Limb (tissue), 2 donors: Measurements from ENCODE around the gene SLC2A4.

ENCODE experiments used
- DNase-seq, 2 donors: peaks; one replicate each; pipeline ENCODE4 v3.0.0-alpha.2; 2016; ENCODE audit errors: extremely low spot score in 2 of 2

Gene SLC2A4

GRCh38 chr17:7304179-7304578, 22.7 kb downstream of the SLC2A4 start:
- DNase-seq = no peak

DNA sequence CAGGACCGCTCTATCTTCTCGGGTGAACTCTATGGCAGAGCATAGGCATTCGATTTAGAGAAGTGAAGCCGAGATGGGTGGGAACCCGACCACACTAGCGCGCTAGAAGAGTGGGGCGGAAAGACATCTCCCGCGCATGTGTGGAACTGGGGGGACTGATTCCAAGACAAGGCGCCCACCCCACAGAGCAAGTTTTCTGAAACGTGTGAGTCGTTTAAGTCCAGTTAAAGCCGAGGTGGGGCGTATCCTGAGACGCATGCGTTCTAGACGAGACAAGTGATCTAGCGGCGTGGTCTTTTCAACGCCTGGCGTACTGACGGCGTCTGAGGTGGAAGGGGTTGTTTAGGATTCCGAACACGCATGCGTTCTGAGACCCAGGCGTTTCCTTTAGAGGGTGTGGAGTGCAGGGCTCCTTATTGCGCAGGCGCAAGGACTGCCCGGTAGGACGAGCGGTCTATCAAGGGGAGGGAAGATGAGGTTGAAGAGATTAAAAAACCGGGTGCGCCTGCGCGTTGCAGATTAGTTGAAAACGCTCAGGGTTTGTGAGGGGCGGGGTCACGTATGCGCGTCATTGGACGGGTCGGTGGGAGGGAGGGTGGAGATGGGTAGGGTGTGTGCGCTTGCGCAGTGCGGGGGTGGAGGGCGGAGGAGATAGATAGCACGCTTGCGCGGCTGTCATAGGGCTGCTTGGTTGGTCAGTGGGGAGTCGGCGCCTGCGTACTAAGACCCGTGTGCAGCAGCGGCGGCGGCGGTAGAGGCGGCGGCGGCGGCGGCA, 25.6 kb downstream of the SLC2A4 start, which contains the start of gene EIF5A:
Gene EIF5A, plus strand, starts transcription at position 718 of the 775 bp plus-strand sequence. CDS start 2,008 bp downstream, outside the sequence.
- DNase-seq = peak; percentile 100

- no peak for DNase-seq
Measured at GRCh38 chr17:7307686-7308624, 26.4 kb downstream of the SLC2A4 start.

DNA sequence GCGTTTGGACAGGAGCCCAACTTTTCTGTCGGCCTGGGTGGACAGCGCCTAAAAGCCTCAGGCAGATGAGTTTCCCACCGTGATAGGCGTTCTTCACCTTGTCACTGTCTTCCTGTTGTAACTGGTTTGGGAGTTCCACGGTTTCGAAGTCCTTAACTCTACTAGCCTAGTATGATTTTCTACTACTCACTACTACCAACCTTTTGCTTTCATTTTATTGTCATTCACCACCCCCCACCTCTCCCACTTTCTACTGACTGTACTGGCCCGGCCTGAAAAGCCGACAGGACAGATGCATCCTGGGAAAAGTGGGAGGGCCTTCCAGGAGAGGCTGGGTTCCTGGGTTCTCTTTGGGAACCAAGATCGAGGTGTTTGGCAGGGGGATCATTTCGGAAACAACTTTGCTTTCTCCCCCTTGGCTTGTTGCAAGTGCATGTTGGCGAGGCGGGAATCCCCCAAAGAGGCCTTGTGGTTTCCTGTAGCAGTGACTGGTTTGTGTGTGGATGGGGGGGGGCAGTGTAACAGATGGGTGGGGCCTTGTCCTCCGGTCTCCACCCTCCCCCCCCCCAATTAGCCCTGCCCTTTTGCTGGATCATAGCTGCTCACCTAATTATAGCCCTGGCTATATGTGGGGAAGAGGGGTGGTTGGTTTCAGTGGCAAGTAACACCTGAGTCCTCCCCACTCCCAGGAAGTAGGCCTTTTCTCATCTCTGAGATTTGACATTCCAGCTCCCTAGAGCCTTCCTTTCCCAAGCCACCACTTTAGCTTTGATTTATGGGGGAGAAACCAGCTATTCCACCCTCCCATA, 27.3 kb downstream of the SLC2A4 start:
- peak; percentile 54 to 76 for DNase-seq

GRCh38 chr17:7309628-7310027, 28.1 kb downstream of the SLC2A4 start:
- DNase-seq = no peak

DNA sequence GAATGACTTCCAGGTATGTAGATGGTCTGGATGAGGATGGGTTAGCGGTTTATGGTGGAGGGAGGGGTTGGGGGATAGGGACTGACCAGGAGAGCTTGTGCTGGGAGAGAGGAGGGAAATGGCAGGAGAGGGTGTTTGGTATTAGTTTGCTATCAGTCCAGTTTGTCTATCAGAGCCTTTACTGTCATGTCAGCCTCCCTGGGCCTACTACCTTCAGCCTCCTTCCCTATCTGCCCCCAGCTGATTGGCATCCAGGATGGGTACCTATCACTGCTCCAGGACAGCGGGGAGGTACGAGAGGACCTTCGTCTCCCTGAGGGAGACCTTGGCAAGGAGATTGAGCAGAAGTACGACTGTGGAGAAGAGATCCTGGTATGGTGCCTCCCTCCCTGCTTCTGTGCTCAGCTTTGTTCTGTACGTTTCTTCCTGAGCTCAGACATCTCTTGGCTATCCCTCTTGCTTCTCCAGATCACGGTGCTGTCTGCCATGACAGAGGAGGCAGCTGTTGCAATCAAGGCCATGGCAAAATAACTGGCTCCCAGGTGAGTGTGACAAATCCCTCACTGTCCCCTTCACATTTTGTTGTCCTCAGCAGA, 29.7 kb downstream of the SLC2A4 start:
- no peak for DNase-seq

DNA sequence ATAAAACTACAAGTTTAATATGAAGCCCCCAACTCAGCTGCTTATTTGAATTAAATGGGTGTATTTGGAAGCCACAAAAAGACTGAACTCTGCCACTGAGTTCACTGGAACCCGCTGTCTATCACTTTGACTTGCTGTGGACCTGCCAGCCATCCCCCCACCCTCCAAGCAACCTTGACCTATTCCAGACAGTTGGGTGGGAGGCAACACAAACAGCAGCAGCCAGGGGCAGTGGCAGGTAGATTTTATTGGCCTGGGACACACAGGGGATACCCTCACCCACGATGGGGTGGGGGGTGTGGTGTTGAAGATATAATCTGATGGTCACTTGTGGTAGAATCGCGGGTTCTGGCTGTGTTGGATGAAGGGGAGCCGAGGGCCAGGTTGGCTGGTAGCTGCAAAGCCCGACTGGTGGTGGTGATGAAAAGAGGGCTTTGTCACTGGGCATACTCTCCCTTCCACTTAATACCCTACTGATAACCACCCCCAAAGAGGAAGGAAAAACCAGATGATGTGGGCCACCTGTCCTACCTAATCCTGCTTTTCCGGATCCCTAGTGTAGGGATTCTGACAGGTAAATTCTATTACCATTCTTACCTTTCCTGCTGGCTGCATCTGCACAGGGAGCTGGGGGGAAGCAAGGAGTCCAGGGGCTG, 31.0 kb downstream of the SLC2A4 start:
- no peak for DNase-seq

DNA sequence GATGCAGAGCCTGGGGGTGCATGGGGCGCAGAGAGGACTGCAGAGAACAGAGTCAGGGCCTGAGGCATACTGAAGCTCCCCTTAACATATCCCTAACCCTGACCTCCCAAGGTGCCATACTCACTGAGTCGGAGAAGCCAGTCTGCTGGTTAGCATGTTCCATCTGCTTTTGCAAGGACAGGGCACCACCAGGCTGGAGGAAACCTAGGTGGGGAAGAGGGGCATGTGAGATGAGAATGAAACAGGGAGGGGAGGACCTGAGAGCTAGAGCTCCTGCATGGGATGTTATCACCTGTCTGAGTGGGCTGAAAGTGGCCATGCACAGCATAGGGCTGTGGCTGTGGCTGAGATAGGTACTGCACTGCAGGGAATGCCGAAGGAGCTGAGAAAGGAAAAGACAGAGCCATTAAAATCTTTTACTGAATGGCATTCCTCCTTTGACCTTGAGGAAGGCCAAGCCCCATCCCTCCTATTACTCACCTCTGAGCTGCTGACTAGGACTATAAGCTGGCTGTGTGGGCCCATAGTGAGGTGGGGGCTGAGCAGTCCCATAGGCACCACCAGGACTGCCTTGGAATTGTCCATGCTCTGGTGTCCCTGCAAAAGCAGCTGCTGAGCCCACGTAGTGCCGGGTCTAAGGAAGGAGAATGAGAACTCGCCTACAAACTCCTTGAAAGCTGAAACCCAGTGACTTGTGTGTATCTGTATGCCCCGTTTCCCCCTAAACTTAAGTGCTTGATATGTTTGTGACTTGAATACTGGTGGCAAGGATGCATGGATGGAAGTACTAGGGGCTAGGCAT, 31.8 kb downstream of the SLC2A4 start:
- no peak for DNase-seq

- no peak for DNase-seq
Measured at GRCh38 chr17:7313890-7314718, 32.6 kb downstream of the SLC2A4 start.

GRCh38 chr17:7314719-7315569, 33.4 kb downstream of the SLC2A4 start, which contains the start of gene GPS2:
Gene GPS2 (minus strand): TSS chr17:7315360. CDS start chr17:7315052, 308 bp downstream.
- DNase-seq = peak; percentile 84 to 95

- DNase-seq = no peak
Measured at GRCh38 chr17:7315570-7316235, 34.2 kb downstream of the SLC2A4 start.

DNA sequence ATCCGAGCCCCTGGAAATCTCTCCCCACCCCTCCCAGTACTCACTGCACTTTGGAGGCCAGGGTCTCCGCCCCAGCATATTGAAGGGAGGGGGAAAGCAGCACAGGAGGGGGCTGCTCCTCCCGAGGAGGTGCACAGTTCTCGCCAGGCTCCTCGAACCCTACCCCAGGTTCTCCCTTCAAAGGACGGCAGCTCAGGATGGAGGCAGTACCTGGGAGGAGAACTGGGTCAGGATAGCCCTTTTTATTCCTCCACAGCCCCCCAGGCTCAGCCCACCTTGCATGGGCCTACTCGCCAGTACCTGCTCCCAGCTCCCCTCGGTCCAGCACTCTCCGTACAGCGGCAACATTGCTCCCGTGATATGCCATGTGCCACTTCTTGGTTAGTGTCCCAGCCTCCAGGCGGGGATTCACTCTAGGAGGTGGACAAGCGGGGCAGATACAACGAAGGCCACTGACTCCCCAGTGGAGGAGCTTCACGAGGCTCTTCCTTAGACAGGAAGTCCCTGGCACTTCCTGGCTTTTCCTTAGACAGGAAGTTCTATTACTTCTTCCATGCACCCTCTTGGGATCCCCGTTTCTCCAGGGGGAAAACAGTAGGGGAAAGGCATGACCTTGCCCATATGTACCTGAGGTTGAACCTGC, 35.8 kb downstream of the SLC2A4 start:
- no peak for DNase-seq

- DNase-seq = no peak
Measured at GRCh38 chr17:7318121-7318860, 36.8 kb downstream of the SLC2A4 start.

GRCh38 chr17:7321466-7321865, 39.9 kb downstream of the SLC2A4 start:
- no peak for DNase-seq

DNA sequence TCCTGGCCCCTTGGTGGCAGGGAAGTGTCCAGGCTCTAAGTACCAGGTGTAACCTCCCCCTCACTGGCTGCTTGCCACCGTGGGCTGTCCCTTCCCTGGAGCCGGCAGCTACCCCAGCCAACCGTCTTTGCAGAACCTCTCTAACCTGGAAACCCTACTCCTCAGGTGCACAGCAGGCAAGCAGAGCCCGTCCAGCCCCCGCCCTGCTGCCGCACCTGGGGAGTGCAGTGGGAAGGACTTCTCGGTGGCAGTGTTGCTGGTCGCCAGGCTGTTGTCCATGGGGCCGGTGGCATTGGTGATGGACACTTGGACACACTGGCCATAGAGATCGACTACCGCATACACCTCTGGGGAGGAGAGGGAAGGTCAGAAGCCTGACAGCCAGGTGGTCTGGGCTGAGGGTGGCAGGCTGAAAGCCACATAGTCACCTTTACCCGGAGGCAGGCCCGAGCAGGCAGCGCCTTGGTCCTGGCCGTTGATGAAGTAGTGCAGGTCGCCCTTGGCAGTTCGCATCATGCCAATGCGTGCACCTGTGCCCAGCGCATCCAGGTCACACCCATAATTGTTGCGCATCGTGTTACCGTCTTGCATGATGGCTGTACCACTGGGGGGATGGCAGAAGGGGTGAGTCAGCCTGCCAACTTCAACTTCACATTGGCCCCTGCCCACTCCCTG, 41.1 kb downstream of the SLC2A4 start:
- no peak for DNase-seq
